GM19035 (cell line): Measurements from ENCODE around the gene PCDHB4.
"Not testable (repeated sequence)": the region's sequence is repeated elsewhere in the genome, so short reads cannot be mapped to it uniquely, and the experiment has no call there.

ENCODE experiments used
- ATAC-seq: cut with Tn5 transposase; IDR thresholded peaks from one replicate; pipeline ENCODE4 v1.9.1; 2021; ENCODE audit not compliant: unreplicated experiment

PCDHB4 gene

GRCh38 chr5:141149812-141150211, 28.2 kb downstream of the PCDHB4 start, which contains the start of gene PCDHB6:
Gene PCDHB6 (plus strand): TSS chr5:141150057. CDS start chr5:141150258, 201 bp downstream.
- no peak for ATAC-seq

- no peak for ATAC-seq
Observed at GRCh38 chr5:141150224-141150992, 28.8 kb downstream of the PCDHB4 start.

DNA sequence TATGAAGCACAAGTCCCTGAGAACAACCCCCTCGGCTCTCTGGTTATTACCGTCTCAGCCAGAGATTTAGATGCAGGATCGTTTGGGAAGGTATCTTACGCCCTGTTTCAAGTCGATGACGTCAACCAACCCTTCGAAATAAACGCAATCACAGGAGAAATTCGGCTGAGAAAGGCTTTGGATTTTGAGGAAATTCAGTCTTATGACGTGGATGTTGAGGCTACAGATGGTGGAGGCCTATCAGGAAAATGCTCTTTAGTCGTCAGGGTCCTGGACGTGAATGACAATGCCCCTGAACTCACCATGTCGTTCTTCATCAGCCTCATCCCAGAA, 29.3 kb downstream of the PCDHB4 start:
- no peak for ATAC-seq

GRCh38 chr5:141151632-141152031, 30.0 kb downstream of the PCDHB4 start:
- not testable (repeated sequence) for ATAC-seq

DNA sequence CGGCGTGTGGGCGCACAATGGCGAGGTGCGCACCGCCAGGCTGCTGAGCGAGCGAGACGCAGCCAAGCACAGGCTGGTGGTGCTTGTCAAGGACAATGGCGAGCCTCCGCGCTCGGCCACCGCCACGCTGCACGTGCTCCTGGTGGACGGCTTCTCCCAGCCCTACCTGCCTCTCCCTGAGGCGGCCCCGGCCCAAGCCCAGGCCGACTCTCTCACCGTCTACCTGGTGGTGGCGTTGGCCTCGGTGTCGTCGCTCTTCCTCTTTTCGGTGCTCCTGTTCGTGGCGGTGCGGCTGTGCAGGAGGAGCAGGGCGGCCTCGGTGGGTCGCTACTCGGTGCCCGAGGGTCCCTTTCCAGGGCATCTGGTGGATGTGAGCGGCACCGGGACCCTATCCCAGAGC, 30.5 kb downstream of the PCDHB4 start:
- not testable (repeated sequence) for ATAC-seq

DNA sequence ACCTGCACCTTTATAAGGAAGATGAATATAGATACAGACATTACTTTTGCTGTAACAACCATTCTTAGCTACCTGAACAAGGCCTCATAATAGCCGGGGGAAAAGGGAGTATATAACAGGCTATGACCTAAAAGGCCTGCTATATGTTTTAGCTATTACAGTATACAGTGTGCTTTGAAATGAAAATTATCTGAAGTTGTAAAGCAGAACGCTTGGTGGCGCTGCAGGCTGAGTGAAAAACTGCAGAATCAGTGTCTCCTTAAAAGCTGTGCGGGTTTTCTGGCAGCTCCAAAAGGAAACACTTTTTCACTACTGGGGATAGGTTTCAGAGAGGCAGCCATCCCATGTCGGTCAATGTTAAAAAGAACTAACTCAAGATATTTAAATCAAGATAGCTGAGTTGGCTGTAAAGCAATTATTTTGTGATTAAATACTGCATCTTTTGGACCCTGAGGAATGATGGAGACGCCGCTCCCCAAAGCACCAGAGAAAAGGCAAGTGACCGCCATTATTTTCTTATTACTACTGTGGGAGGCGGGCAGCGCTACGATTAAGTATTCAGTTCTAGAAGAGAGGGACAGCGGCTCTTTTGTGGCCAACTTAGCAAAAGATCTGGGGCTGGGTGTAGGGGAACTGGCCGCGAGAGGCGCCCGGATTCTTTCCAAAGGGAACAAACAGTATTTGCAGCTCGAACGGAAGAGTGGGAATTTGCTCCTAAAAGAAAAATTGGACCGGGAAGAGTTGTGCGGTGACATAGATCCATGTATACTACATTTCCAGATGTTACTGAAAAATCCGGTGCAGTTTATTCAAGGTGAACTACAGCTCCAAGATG, 34.1 kb downstream of the PCDHB4 start:
- no peak for ATAC-seq

DNA sequence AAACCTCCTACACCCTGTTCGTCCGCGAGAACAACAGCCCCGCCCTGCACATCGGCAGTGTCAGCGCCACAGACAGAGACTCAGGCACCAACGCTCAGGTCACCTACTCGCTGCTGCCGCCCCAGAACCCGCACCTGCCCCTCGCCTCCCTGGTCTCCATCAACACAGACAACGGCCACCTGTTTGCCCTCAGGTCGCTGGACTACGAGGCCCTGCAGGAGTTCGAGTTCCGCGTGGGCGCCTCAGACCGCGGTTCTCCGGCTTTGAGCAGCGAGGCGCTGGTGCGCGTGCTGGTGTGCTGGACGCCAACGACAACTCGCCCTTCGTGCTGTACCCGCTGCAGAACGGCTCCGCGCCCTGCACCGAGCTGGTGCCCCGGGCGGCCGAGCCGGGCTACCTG, 35.7 kb downstream of the PCDHB4 start:
- not testable (repeated sequence) for ATAC-seq

DNA sequence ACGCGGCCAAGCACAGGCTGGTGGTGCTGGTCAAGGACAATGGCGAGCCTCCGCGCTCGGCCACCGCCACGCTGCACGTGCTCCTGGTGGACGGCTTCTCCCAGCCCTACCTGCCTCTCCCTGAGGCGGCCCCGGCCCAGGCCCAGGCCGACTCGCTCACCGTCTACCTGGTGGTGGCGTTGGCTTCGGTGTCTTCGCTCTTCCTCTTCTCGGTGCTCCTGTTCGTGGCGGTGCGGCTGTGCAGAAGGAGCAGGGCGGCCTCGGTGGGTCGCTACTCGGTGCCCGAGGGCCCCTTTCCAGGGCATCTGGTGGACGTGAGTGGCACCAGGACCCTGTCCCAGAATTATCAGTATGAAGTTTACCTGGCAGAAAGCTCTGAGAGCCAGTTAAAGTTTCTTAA, 36.3 kb downstream of the PCDHB4 start:
- ATAC-seq: not testable (repeated sequence)

DNA sequence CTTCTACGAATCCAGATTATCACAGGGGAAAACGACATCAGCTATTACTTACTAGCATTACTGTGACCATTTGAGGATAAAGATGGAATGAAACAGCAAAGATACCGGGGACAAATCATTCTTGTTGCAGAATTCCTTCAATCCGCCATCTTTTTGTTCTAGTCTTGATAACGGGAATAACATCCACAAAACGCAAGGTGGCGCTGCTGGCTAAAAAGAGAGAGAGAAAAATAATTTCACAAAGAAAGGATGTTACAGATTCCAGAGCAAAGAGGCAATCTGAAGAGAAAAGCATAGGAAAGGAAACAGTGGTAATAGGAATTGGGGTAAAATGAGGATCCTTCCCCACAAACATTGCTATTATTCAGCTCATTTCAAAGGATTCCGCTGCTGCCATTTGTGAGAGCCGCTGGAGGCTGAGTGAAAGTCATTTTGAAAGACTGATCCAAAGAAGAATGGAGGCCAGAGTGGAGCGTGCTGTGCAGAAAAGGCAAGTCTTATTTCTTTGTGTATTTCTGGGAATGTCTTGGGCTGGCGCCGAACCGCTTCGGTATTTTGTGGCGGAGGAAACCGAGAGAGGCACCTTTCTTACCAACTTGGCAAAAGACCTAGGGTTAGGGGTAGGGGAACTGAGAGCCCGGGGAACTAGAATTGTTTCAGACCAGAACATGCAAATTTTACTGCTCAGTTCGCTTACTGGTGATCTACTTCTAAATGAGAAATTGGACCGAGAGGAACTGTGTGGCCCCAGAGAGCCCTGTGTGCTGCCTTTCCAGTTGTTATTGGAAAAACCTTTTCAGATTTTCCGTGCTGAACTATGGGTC, 51.0 kb downstream of the PCDHB4 start, which contains the start of gene PCDHB7:
Gene PCDHB7, plus strand, starts transcription at position 264 of the 824 bp plus-strand sequence. Its CDS starts 192 bp downstream, at position 456.
- no peak for ATAC-seq

- ATAC-seq: not testable (repeated sequence)
Observed at GRCh38 chr5:141174291-141175104, 52.9 kb downstream of the PCDHB4 start.
